ENCODE data around the gene NKX1-2.

DNA sequence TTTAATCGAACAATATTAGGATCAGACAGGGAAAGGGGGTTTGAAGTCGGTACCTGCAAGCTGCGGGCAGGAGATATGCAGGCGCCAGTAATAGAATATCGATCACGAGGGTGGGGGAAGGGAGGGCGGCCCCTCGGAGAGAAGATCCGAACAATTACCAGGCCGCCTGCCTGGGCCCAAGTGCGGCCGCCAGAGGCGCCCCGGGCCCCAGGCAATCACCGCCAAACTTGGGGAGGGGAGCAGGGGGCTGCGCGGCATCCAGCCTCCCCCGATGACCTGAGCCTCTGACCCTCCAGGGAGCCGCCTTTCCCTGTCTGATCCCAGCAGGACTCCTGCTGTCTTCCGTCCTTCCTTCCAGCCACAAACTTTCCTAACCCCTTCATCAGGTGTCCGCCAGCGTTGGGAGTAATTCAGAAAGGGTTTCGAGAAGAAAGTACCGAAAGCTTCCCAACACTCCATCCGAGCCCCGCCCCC, 1.1 kb downstream of the NKX1-2 start:
- TF ChIP-seq RAD21 (conservative IDR thresholded peaks at IDR 0.05 in 1 of 2, IDR thresholded peaks at IDR 0.05 in 1 of 2) (no peak), MAZ (IDR thresholded peaks at IDR 0.05; ENCODE audit: borderline replicate concordance, low read depth, low read length) (no peak), ZSCAN20 (CRISPR knock-in tag; IDR thresholded peaks at IDR 0.05) (no peak), BHLHE40 (IDR thresholded peaks at IDR 0.05; ENCODE audit: low read depth, low read length) (no peak), NR3C1 (IDR thresholded peaks at IDR 0.05) (no peak), KDM5A (IDR thresholded peaks at IDR 0.05) (no peak), ZFP36 (IDR thresholded peaks at IDR 0.05; ENCODE audit: borderline replicate concordance, partially characterized antibody) (no peak)
- TF ChIP-seq, protein P1, sequence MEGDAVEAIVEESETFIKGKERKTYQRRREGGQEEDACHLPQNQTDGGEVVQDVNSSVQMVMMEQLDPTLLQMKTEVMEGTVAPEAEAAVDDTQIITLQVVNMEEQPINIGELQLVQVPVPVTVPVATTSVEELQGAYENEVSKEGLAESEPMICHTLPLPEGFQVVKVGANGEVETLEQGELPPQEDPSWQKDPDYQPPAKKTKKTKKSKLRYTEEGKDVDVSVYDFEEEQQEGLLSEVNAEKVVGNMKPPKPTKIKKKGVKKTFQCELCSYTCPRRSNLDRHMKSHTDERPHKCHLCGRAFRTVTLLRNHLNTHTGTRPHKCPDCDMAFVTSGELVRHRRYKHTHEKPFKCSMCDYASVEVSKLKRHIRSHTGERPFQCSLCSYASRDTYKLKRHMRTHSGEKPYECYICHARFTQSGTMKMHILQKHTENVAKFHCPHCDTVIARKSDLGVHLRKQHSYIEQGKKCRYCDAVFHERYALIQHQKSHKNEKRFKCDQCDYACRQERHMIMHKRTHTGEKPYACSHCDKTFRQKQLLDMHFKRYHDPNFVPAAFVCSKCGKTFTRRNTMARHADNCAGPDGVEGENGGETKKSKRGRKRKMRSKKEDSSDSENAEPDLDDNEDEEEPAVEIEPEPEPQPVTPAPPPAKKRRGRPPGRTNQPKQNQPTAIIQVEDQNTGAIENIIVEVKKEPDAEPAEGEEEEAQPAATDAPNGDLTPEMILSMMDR (IDR thresholded peaks at IDR 0.05): no peak
- TF ChIP-seq, protein P2, sequence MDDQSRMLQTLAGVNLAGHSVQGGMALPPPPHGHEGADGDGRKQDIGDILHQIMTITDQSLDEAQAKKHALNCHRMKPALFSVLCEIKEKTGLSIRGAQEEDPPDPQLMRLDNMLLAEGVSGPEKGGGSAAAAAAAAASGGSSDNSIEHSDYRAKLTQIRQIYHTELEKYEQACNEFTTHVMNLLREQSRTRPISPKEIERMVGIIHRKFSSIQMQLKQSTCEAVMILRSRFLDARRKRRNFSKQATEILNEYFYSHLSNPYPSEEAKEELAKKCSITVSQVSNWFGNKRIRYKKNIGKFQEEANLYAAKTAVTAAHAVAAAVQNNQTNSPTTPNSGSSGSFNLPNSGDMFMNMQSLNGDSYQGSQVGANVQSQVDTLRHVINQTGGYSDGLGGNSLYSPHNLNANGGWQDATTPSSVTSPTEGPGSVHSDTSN (IDR thresholded peaks at IDR 0.05): no peak
